Activated naive CD4-positive, alpha-beta T cell treated with anti-CD3 and anti-CD28 coated beads, Interleukin-2, amount 10 ng/mL, durations not matched to agents 7 days and 5 days (primary cell): Measurements from ENCODE around the gene DEFB132.
A peak's percentile ranks its signal among the peaks of the same experiment; 100 is the strongest.

Experiments
- CTCF ChIA-PET: fragments of 350-600 bp; sonication (Branson Sonifier 250); formaldehyde crosslinking; loops from one replicate; lab custom pipeline; 2021; ENCODE audit warnings: antibody characterized with exemption; lab: Charles Lee
- DNase-seq: peaks from one replicate; pipeline ENCODE4 v3.0.0-alpha.2; 2020
- H3K27ac Mint-ChIP-seq: one replicate; pipeline ENCODE4 v1.8.0; 2021; ENCODE audit warnings: mild to moderate bottlenecking, moderate library complexity, mixed read lengths
- H3K27me3 Mint-ChIP-seq: one replicate; pipeline ENCODE4 v1.8.0; 2021; ENCODE audit warnings: mild to moderate bottlenecking, mixed read lengths
- H3K36me3 Mint-ChIP-seq: one replicate; pipeline ENCODE4 v1.8.0; 2021; ENCODE audit warnings: mixed read lengths
- H3K4me1 Mint-ChIP-seq: one replicate; pipeline ENCODE4 v1.8.0; 2021; ENCODE audit warnings: mixed read lengths
- H3K4me3 Mint-ChIP-seq: one replicate; pipeline ENCODE4 v1.8.0; 2021; ENCODE audit warnings: mild to moderate bottlenecking, moderate library complexity, mixed read lengths
- H3K9me3 Mint-ChIP-seq: one replicate; pipeline ENCODE4 v1.8.0; 2021; ENCODE audit warnings: mixed read lengths

The DEFB132 gene

DNA sequence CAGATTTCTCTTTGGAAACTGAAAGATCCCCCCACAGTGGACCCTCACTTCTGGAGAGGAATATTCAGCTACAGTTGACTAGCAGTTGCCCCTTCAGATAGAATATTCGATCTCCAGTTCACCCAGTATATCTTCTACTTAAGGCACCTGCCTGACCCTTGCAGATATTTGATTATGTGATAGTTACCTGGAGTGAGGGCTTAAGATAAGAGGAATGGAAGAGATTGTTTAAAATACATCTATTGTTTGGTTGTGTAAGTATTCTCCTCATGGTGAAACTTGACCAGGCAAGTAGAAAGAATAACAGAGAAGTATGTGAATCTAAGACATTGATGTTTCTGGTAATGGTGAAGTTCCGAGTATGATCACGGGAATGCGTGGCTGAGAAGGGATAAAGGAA lies 38.3 kb downstream of the DEFB132 start:
- Mint-ChIP-seq H3K36me3 (peaks cover 31% of the 10 kb centered on the region), H3K4me1 (peaks cover 38% of the 10 kb centered on the region), H3K9me3 (no peaks in the 10 kb centered on the region), H3K4me3 (peak overlapping the region; percentile 98), H3K27ac (peak overlapping the region; percentile 100), H3K27me3 (peaks cover 8% of the 10 kb centered on the region)
- CTCF ChIA-PET, result interaction anchor here (1.2 kb wide), 1 partner anchor 112 kb away, joined by 3 read pairs; no protein-coding TSS in a partner anchor
- no peak for DNase-seq

DNA sequence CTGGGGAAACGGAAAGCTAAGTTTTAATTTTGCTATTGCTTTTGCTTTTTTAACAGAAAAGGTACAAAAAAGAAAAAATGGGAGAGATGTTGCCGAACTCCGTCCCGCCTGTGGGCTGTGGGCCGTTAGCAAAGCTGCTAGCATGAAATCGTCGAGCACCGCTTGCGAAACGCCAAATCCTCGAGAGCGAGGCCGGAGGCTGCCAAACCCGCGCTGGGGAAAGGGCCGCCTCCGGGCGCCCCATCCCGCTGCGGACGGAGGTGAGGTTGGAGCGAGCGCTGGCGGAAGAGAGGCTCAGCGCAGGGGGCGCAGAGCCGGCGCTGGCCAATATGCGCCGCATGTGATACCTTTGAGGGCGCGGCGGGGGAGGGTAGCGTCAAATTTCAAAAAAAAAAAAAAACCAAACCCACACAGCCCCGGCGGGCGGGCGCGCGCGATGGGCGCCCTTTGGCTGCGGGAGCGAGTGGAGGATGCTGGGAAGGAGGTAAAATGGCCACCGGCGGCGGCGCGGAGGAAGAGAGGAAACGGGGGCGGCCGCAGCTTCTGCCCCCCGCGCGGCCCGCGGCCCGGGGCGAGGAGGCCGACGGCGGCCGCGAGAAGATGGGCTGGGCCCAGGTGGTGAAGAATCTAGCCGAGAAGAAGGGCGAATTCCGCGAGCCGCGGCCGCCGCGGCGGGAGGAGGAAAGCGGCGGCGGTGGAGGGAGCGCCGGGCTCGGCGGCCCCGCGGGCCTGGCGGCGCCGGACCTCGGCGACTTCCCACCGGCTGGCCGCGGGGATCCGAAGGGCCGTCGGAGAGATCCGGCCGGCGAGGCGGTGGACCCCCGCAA lies 39.8 kb downstream of the DEFB132 start, which contains the start of gene ZCCHC3:
TSS of gene ZCCHC3 (plus strand) at position 473 of the 827 bp plus-strand sequence. CDS start at position 490, 17 bp downstream.
- DNase-seq, result peak; percentile 88
- Mint-ChIP-seq H3K36me3 (peaks cover 40% of the 10 kb centered on the region), H3K4me1 (peaks cover 50% of the 10 kb centered on the region), H3K27ac (peak within 1 kb of the TSS; percentile 100), H3K9me3 (no peaks in the 10 kb centered on the region), H3K27me3 (peaks cover 8% of the 10 kb centered on the region), H3K4me3 (peak within 1 kb of the TSS; percentile 98)
- CTCF ChIA-PET, result interaction anchor here (1.1 to 2.5 kb wide), 3 partner anchors 12 to 110 kb away, joined by 3 to 10 read pairs (median 3); no protein-coding TSS in a partner anchor

DNA sequence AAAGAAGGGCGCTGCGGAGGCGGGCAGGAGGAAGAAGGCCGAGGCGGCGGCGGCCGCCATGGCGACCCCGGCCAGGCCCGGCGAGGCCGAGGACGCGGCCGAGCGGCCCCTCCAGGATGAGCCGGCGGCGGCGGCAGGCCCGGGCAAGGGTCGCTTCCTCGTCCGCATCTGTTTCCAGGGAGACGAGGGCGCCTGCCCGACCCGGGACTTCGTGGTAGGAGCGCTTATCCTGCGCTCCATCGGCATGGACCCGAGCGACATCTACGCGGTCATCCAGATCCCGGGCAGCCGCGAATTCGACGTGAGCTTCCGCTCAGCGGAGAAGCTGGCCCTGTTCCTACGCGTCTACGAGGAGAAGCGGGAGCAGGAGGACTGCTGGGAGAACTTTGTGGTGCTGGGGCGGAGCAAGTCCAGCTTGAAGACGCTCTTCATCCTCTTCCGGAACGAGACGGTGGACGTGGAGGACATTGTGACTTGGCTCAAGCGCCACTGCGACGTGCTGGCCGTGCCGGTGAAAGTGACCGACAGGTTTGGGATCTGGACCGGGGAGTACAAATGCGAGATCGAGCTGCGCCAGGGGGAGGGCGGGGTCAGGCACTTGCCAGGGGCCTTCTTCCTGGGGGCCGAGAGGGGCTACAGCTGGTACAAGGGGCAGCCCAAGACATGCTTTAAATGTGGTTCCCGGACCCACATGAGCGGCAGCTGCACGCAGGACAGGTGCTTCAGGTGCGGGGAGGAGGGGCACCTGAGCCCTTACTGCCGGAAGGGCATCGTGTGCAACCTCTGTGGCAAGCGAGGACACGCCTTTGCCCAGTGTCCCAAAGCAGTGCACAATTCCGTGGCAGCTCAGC lies 40.6 kb downstream of the DEFB132 start:
- peaks cover 5% of the 10 kb centered on the region for H3K27me3 Mint-ChIP-seq
- peaks cover 44% of the 10 kb centered on the region for H3K36me3 Mint-ChIP-seq
- peak; percentile 66 for DNase-seq
- H3K27ac Mint-ChIP-seq, result peak overlapping the region; percentile 94
- CTCF ChIA-PET, result interaction anchor here (0.6 to 2.5 kb wide), 5 partner anchors 16 to 64 kb away, joined by 3 to 10 read pairs (median 4); no protein-coding TSS in a partner anchor
- peaks cover 49% of the 10 kb centered on the region for H3K4me1 Mint-ChIP-seq
- H3K4me3 Mint-ChIP-seq, result peak overlapping the region; percentile 89
- no peaks in the 10 kb centered on the region for H3K9me3 Mint-ChIP-seq

DNA sequence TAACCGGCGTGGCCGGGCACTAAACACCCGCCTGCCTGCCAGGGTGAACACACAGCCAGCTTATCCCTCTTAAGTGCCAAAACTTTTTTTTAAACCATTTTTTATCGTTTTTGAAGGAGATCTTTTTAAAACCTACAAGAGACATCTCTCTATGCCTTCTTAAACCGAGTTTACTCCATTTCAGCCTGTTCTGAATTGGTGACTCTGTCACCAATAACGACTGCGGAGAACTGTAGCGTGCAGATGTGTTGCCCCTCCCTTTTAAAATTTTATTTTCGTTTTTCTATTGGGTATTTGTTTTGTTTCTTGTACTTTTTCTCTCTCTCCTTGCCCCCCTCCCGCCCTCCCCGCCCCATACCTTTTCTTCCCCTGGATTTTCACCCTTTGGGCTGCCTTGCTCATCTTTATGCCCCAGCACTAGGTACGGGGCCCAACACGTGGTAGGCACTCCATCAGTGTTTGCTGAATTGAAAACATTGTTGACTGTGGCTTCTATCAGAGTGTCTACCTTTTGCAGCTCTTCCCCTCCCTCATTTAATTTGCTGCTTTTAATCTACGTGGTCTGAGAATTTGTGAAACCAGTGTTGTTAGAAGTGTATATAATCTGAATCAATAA lies 41.4 kb downstream of the DEFB132 start:
- Mint-ChIP-seq H3K27me3 (peaks cover 5% of the 10 kb centered on the region), H3K9me3 (no peaks in the 10 kb centered on the region), H3K4me1 (peaks cover 49% of the 10 kb centered on the region), H3K4me3 (peak overlapping the region; percentile 89), H3K27ac (peak overlapping the region; percentile 94), H3K36me3 (peaks cover 44% of the 10 kb centered on the region)
- DNase-seq, result no peak
- CTCF ChIA-PET, result interaction anchor here (0.6 to 2.5 kb wide), 6 partner anchors 17 to 63 kb away, joined by 3 to 10 read pairs (median 4); no protein-coding TSS in a partner anchor

DNA sequence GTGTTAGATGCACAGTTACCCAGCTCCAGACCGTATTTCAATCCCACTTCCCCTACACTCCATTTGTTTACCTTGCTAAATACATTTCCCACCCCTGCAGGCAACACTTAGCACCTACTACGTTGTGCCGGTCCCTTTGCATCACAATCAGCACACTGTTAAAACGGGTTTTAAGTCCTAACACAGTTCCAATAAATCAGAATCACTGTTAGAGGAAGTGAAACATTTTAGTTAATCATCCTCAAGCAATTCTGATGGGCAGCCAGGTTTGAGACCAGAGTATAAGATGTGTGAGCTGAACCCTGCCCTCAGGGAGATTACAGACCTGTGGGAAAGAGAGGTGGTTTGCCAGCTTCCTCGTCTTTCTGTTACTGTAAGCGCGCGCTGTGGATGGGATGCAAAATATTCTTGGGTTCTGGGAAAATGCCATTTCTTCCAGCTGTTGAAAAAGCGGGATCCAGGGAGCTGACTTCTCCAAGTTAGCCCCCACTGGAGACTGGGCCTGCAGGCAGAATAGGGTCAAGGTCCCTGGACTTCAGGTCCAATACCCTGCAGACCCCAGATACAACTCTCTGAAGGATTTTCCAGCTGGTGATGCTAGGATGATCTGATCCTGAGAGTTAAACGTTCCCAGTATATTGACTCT lies 42.9 kb downstream of the DEFB132 start:
- CTCF ChIA-PET, result interaction anchor here (0.8 to 2.5 kb wide), 4 partner anchors 9 to 72 kb away, joined by 3 to 10 read pairs (median 3); no protein-coding TSS in a partner anchor
- Mint-ChIP-seq H3K4me1 (peaks cover 49% of the 10 kb centered on the region), H3K4me3 (peak overlapping the region; percentile 59), H3K27me3 (peaks cover 5% of the 10 kb centered on the region), H3K9me3 (no peaks in the 10 kb centered on the region), H3K36me3 (peaks cover 44% of the 10 kb centered on the region), H3K27ac (no peak overlapping the region)
- no peak for DNase-seq

DNA sequence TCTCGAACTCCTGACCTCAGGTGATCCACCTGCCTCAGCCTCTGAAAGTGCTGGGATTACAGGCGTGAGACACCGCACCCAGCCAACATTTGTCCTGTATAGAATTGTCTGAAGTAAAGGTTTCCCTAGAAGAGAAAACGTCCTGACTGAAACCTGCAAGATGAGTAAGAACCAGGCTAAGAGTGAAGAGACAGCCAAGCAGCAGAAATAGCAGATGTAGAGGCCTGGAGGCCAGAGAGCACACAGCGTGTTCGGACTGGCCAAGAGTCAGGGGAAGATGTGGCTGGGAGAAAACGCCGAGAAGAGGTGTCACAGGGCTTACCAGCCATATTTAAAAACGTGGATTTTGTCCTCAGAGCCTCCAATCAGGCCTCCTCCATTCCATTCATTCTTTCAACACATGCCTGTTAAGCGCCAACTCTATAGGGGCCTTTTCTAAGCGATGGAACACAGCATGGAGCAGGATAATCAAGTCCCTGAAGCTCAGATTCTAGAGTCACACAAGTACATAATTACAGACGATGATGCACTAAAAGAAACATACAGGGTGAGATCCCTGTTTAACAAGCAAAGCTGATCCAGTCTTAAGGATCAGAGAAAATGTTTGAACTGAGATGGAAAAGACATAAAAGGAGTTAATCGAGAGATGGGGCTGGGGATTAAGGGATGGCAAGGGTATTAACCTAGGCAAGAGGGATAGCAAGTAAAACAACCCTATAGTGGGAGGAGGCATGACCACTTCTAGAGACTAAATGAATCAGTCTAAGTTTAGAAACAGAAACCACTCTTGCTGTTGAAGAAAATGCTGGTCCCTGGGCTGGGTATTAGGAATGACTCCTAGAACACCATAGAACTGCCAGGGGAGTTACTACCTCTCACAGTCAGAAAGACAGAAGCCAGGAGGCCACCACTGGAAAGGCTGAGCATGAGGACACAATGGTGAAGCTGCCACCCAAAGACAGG lies 44.6 kb downstream of the DEFB132 start:
- Mint-ChIP-seq H3K27me3 (peaks cover 8% of the 10 kb centered on the region), H3K27ac (no peak overlapping the region), H3K4me1 (peaks cover 34% of the 10 kb centered on the region), H3K4me3 (no peak overlapping the region), H3K9me3 (no peaks in the 10 kb centered on the region), H3K36me3 (peaks cover 42% of the 10 kb centered on the region)
- DNase-seq, result no peak
- CTCF ChIA-PET, result no interaction called here

DNA sequence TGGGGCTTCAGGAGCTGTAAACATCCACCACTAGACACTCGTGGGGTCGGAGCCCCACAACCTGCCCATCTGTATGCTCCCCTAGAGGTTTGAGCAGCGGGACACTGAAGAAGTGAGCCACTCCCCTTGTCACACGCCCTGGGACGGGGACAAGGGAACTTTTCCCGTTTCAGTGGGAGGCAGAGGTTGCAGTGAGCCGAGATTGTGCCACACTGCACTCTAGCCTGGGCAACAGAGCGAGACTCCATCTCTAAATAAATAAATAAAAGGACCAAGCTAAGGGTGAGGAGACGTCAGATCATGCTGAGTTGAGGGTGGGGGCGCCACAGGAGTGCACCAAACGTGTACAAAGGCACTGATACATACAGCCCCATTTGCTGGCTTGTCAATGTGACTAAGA lies 48.2 kb downstream of the DEFB132 start:
- no peak overlapping the region for H3K4me3 Mint-ChIP-seq

DNA sequence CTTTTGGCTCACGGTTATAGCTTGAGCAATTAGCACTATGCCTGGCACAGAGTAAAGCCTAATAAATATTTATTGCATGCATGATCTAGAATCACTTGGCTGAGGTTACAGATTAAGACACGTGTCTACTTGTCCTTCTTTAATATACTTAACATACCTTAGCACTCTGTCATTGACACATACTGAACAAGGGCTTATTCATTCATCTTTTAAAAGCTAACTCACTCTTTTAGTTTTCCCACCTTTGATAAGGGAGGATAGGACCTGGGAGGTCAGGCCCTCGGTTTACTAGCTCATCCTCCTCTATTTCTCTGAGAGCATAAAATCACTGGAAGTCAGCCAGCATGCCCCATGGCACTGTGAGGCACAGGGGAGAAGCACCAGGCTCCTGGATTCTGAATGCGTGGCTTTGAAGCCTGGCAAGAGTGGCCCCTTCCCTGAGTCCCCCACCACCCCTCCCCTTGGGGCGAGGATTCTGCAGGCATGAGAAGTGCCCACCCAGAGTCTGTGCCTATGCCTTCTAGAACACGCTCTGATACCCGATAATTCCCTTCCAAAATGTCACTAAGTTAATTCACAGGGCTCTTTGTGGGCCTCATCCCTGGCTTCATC lies 51.0 kb downstream of the DEFB132 start:
- Mint-ChIP-seq H3K4me1 (peaks cover 19% of the 10 kb centered on the region), H3K4me3 (no peak overlapping the region), H3K27me3 (peaks cover 17% of the 10 kb centered on the region), H3K9me3 (no peaks in the 10 kb centered on the region), H3K27ac (no peak overlapping the region), H3K36me3 (no peaks in the 10 kb centered on the region)
- CTCF ChIA-PET, result interaction anchor here (1.0 to 3.3 kb wide), 2 partner anchors 22 to 39 kb away, joined by 3 to 13 read pairs; no protein-coding TSS in a partner anchor
- DNase-seq, result no peak

More for the DNA sequence above, 48.2 kb downstream of the DEFB132 start:
- Mint-ChIP-seq H3K36me3 (peaks cover 13% of the 10 kb centered on the region), H3K9me3 (no peaks in the 10 kb centered on the region), H3K4me1 (peaks cover 27% of the 10 kb centered on the region), H3K27me3 (peaks cover 9% of the 10 kb centered on the region), H3K27ac (no peak overlapping the region)
- no peak for DNase-seq
- CTCF ChIA-PET, result no interaction called here

DNA sequence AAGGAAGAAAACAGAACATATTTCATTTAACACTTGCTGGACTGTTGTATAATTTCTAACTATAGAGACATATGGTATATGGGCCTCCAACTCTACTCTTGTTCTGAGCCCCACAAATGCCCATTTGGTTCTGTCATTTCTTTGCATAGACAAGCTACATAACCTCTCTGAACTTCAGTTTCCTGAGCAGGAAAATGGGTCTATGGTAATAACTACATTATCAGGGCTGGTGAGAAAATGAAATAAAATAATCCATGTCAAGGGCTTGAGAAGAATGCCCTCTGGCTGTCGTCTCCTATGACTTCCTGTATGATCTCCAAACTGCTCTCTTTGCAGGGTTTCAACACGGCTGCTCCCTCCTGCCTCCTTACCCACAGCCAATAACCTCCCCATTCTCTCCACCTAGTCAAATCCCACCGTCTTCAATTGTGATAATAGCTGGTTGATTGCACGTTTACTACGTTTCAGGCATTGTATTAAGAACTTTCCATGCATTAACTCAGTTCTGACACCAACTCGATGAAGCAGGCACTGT lies 51.8 kb downstream of the DEFB132 start:
- H3K9me3 Mint-ChIP-seq, result no peaks in the 10 kb centered on the region
- CTCF ChIA-PET, result interaction anchor here (0.6 to 3.3 kb wide), 4 partner anchors 8 to 21 kb away, joined by 3 to 13 read pairs (median 3); partner anchors contain the start of gene ZCCHC3
- H3K36me3 Mint-ChIP-seq, result no peaks in the 10 kb centered on the region
- peaks cover 17% of the 10 kb centered on the region for H3K27me3 Mint-ChIP-seq
- DNase-seq, result no peak
- peaks cover 19% of the 10 kb centered on the region for H3K4me1 Mint-ChIP-seq
- H3K27ac Mint-ChIP-seq, result peak overlapping the region; percentile 28
- no peak overlapping the region for H3K4me3 Mint-ChIP-seq

DNA sequence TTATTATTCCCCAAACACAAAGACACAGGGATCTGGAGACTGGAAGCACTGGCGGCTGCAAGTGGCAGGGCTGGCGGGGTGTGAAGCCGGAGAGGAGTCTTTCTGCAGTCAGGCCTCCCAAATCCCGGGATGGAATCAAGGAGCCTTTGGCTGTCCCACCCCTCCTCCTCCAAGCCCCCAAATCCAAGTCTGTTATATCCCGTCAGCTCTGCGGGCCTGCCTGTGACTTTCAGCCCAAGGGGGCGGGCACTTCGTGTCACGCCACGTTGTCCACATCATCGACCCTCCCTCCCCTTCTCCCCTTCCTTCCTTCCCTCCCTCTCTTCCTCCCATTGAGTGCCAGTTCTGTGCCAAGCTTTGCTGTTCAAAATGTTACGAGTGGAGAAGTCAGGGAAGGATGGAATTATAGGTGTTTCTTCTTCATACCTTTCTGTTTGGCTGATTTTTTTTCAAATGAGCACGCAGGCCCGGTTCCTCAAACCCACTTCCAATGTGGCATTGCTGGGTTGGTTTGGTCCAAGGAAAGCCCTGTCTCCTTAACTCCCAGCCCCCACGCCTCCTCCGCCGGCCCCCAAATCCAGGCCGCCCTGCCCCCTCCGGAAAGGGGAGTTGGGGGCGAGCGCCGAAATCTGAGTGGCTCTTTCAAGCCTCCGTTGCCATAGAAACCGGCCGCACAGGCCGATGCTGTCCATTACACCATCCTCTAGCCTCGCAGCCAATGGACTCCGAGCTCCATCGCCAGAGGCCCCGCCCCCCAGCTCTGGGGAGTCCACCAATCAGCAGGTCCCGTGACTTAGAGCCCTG lies 52.5 kb downstream of the DEFB132 start:
- H3K4me3 Mint-ChIP-seq, result peak overlapping the region; percentile 65
- CTCF ChIA-PET, result interaction anchor here (0.6 to 3.3 kb wide), 7 partner anchors 9 to 20 kb away, joined by 3 to 13 read pairs (median 3); partner anchors contain the start of genes SOX12 and ZCCHC3
- H3K9me3 Mint-ChIP-seq, result no peaks in the 10 kb centered on the region
- H3K36me3 Mint-ChIP-seq, result no peaks in the 10 kb centered on the region
- peaks cover 17% of the 10 kb centered on the region for H3K27me3 Mint-ChIP-seq
- DNase-seq, result peak; percentile 87
- H3K27ac Mint-ChIP-seq, result peak overlapping the region; percentile 28
- H3K4me1 Mint-ChIP-seq, result peaks cover 19% of the 10 kb centered on the region

DNA sequence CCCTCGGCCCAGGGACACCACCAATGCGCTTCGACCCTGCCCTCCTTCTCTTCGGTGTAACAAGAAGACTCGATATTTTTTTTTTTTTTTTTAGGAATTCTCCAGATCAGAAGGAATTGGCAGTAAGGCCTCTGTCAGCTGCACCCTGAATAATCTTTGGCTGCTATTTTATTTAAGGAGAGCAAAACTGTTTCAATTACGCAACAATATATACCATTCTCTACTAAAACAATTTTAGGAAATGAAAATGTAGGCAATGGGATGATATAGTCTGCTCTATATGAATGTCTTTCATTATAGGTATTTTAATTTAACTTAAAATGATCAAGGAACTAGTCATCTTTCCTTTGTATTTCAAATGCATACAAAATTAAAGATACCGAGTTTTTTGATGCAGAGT lies 53.1 kb downstream of the DEFB132 start:
- Mint-ChIP-seq H3K9me3 (no peaks in the 10 kb centered on the region), H3K36me3 (no peaks in the 10 kb centered on the region), H3K27ac (no peak overlapping the region), H3K4me3 (peak overlapping the region; percentile 65), H3K27me3 (peaks cover 17% of the 10 kb centered on the region), H3K4me1 (peaks cover 19% of the 10 kb centered on the region)
- DNase-seq, result no peak
- CTCF ChIA-PET, result interaction anchor here (0.6 to 3.3 kb wide), 7 partner anchors 9 to 26 kb away, joined by 3 to 13 read pairs (median 3); partner anchors contain the start of gene SOX12
